ENCODE measurements around the gene FAM193A.
"Not testable (repeated sequence)": the region's sequence is repeated elsewhere in the genome, so short reads cannot be mapped to it uniquely, and the experiment has no call there.

FAM193A gene

GRCh38 chr4:2536193-2537010 is at the start of gene FAM193A:
Gene FAM193A, plus strand, starts transcription at chr4:2536647. Its CDS starts 269 bp downstream, at chr4:2536916.
- peak; percentile 93 for DNase-seq (ENCODE audit: low spot score)

- no peak for DNase-seq (ENCODE audit: low spot score)
Measured at GRCh38 chr4:2486981-2487380, 49.5 kb upstream of the FAM193A start.

GRCh38 chr4:2487632-2488031 is 48.8 kb upstream of the FAM193A start:
- no peak for DNase-seq (ENCODE audit: low spot score)

GRCh38 chr4:2489081-2489805 is 47.2 kb upstream of the FAM193A start:
- DNase-seq (ENCODE audit: low spot score), result no peak

GRCh38 chr4:2489841-2490552 is 46.5 kb upstream of the FAM193A start:
- no peak for DNase-seq (ENCODE audit: low spot score)

- DNase-seq (ENCODE audit: low spot score), result no peak
Measured at GRCh38 chr4:2492970-2493369, 43.5 kb upstream of the FAM193A start.

- DNase-seq (ENCODE audit: low spot score), result no peak
Measured at GRCh38 chr4:2494992-2495391, 41.5 kb upstream of the FAM193A start.

GRCh38 chr4:2497324-2497723 is 39.1 kb upstream of the FAM193A start:
- DNase-seq (ENCODE audit: low spot score), result no peak

- DNase-seq (ENCODE audit: low spot score), result no peak
Measured at GRCh38 chr4:2497931-2498330, 38.5 kb upstream of the FAM193A start.

- DNase-seq (ENCODE audit: low spot score), result no peak
Measured at GRCh38 chr4:2500547-2500946, 35.9 kb upstream of the FAM193A start.

GRCh38 chr4:2501034-2501594 is 35.3 kb upstream of the FAM193A start:
- DNase-seq (ENCODE audit: low spot score), result no peak

GRCh38 chr4:2503809-2504208 is 32.6 kb upstream of the FAM193A start:
- DNase-seq (ENCODE audit: low spot score), result no peak

GRCh38 chr4:2507259-2507658 is 29.2 kb upstream of the FAM193A start:
- DNase-seq (ENCODE audit: low spot score), result no peak

GRCh38 chr4:2507855-2508254 is 28.6 kb upstream of the FAM193A start:
- no peak for DNase-seq (ENCODE audit: low spot score)

- no peak for DNase-seq (ENCODE audit: low spot score)
Measured at GRCh38 chr4:2510351-2511259, 25.8 kb upstream of the FAM193A start.

GRCh38 chr4:2511645-2512131 is 24.8 kb upstream of the FAM193A start:
- DNase-seq (ENCODE audit: low spot score), result peak; percentile 14

- DNase-seq (ENCODE audit: low spot score), result peak; percentile 7
Measured at GRCh38 chr4:2512396-2513135, 23.9 kb upstream of the FAM193A start.

- not testable (repeated sequence) for DNase-seq (ENCODE audit: low spot score)
Measured at GRCh38 chr4:2514193-2514592, 22.3 kb upstream of the FAM193A start.

- not testable (repeated sequence) for DNase-seq (ENCODE audit: low spot score)
Measured at GRCh38 chr4:2514944-2515343, 21.5 kb upstream of the FAM193A start.

GRCh38 chr4:2515830-2516550 is 20.5 kb upstream of the FAM193A start:
- DNase-seq (ENCODE audit: low spot score), result peak; percentile 2
